ENCODE results near the gene GRID1.

The GRID1 gene

GRCh38 chr10:86362586-86363183 lies 3.9 kb downstream of the GRID1 start:
- H3K9me3 ChIP-seq (ENCODE audit: control insufficient read depth in 2 of 2, low read length in 2 of 2), result no peaks in the 10 kb centered on the region
- H3K36me3 ChIP-seq (ENCODE audit: control insufficient read depth in 2 of 2, insufficient read depth in 2 of 2, low read length in 2 of 2), result no peaks in the 10 kb centered on the region
- peaks cover 0 to 3% of the 10 kb centered on the region in 2 donors for H3K4me1 ChIP-seq (ENCODE audit: control insufficient read depth in 2 of 2, insufficient read depth in 2 of 2, low read length in 2 of 2)
- peaks cover 21 to 43% of the 10 kb centered on the region in 2 donors for H3K27me3 ChIP-seq (ENCODE audit: control insufficient read depth in 2 of 2, insufficient read depth in 2 of 2, low read length in 2 of 2)
- no peak overlapping the region for H3K9ac ChIP-seq (ENCODE audit: low read depth in 1 of 2, low read length in 2 of 2)
- H3K4me3 ChIP-seq (ENCODE audit: low read length in 2 of 2), result no peak overlapping the region
- no peak overlapping the region for H3K27ac ChIP-seq (ENCODE audit: low read depth in 2 of 2, low read length in 2 of 2)

- H3K9me3 ChIP-seq (ENCODE audit: control insufficient read depth in 2 of 2, low read length in 2 of 2), result no peaks in the 10 kb centered on the region
- H3K4me1 ChIP-seq (ENCODE audit: control insufficient read depth in 2 of 2, insufficient read depth in 2 of 2, low read length in 2 of 2), result peaks cover 0 to 3% of the 10 kb centered on the region in 2 donors
- H3K4me3 ChIP-seq (ENCODE audit: low read length in 2 of 2), result no peak overlapping the region
- no peak overlapping the region for H3K27ac ChIP-seq (ENCODE audit: low read depth in 2 of 2, low read length in 2 of 2)
- H3K36me3 ChIP-seq (ENCODE audit: control insufficient read depth in 2 of 2, insufficient read depth in 2 of 2, low read length in 2 of 2), result no peaks in the 10 kb centered on the region
- no peak overlapping the region for H3K9ac ChIP-seq (ENCODE audit: low read depth in 1 of 2, low read length in 2 of 2)
- peaks cover 17 to 37% of the 10 kb centered on the region in 2 donors for H3K27me3 ChIP-seq (ENCODE audit: control insufficient read depth in 2 of 2, insufficient read depth in 2 of 2, low read length in 2 of 2)
Observed at GRCh38 chr10:86362129-86362527, 4.5 kb downstream of the GRID1 start.

DNA sequence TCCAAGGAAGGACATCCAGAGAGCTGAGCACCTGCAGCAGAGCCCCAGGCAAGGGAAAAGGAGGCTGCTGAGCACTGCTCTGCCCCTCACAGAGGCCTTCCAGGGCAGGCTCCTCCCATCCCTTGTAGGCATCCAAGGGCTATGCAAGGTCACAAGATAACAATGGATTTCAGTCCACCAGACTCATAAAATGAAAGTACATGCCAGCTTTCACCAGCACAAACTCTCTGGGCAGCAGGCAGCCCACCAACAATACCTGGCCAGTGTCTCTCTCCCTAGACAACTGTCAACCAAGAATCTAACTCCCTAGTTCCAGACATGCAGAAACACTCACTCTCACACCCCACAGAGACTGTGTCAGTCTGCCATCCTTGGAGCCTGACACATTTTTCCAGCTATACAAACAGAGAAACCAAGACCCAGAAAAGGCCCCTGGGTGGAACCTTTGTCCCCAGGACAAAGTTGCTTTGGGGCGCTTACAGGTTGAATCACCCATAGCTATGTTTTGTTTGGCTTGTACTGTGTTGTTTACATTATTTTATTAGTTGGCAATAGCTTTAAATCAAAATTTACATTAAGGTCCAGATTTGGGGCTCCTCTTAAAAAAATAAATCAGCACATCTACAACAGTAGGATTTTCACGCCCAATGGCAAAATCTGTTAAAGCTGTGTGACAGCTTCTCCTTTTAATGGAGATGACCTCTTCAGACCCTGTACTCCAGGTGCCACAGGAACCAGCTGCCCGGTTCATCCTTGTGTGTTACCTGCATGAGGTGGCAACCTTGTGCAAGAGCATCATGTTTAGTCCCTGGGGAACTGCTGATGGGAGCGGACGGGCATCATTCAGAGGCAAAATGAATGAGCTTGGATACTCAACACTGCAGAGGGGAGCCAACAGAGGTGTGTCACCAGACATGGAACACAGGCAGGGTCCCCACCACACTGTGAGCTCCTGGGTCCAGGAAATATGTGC lies 5.2 kb downstream of the GRID1 start:
- Histone ChIP-seq H3K4me3 (ENCODE audit: low read length in 2 of 2) (no peak overlapping the region), H3K27me3 (ENCODE audit: control insufficient read depth in 2 of 2, insufficient read depth in 2 of 2, low read length in 2 of 2) (peaks cover 17 to 37% of the 10 kb centered on the region in 2 donors), H3K4me1 (ENCODE audit: control insufficient read depth in 2 of 2, insufficient read depth in 2 of 2, low read length in 2 of 2) (peaks cover 0 to 3% of the 10 kb centered on the region in 2 donors), H3K27ac (ENCODE audit: low read depth in 2 of 2, low read length in 2 of 2) (no peak overlapping the region), H3K9ac (ENCODE audit: low read depth in 1 of 2, low read length in 2 of 2) (no peak overlapping the region), H3K36me3 (ENCODE audit: control insufficient read depth in 2 of 2, insufficient read depth in 2 of 2, low read length in 2 of 2) (no peaks in the 10 kb centered on the region), H3K9me3 (ENCODE audit: control insufficient read depth in 2 of 2, low read length in 2 of 2) (no peaks in the 10 kb centered on the region)

- H3K27ac ChIP-seq (ENCODE audit: low read depth in 2 of 2, low read length in 2 of 2), result no peak overlapping the region
- peaks cover 0 to 2% of the 10 kb centered on the region in 2 donors for H3K4me1 ChIP-seq (ENCODE audit: control insufficient read depth in 2 of 2, insufficient read depth in 2 of 2, low read length in 2 of 2)
- H3K36me3 ChIP-seq (ENCODE audit: control insufficient read depth in 2 of 2, insufficient read depth in 2 of 2, low read length in 2 of 2), result no peaks in the 10 kb centered on the region
- H3K27me3 ChIP-seq (ENCODE audit: control insufficient read depth in 2 of 2, insufficient read depth in 2 of 2, low read length in 2 of 2), result peaks cover 16 to 34% of the 10 kb centered on the region in 2 donors
- no peak overlapping the region for H3K9ac ChIP-seq (ENCODE audit: low read depth in 1 of 2, low read length in 2 of 2)
- no peaks in the 10 kb centered on the region for H3K9me3 ChIP-seq (ENCODE audit: control insufficient read depth in 2 of 2, low read length in 2 of 2)
- no peak overlapping the region for H3K4me3 ChIP-seq (ENCODE audit: low read length in 2 of 2)
Observed at GRCh38 chr10:86360657-86361056, 5.9 kb downstream of the GRID1 start.

GRCh38 chr10:86359954-86360353 lies 6.6 kb downstream of the GRID1 start:
- Histone ChIP-seq H3K4me1 (ENCODE audit: control insufficient read depth in 2 of 2, insufficient read depth in 2 of 2, low read length in 2 of 2) (peaks cover 0 to 4% of the 10 kb centered on the region in 2 donors), H3K4me3 (ENCODE audit: low read length in 2 of 2) (no peak overlapping the region), H3K9ac (ENCODE audit: low read depth in 1 of 2, low read length in 2 of 2) (no peak overlapping the region), H3K9me3 (ENCODE audit: control insufficient read depth in 2 of 2, low read length in 2 of 2) (no peaks in the 10 kb centered on the region), H3K27me3 (ENCODE audit: control insufficient read depth in 2 of 2, insufficient read depth in 2 of 2, low read length in 2 of 2) (peaks cover 14 to 27% of the 10 kb centered on the region in 2 donors), H3K27ac (ENCODE audit: low read depth in 2 of 2, low read length in 2 of 2) (no peak overlapping the region), H3K36me3 (ENCODE audit: control insufficient read depth in 2 of 2, insufficient read depth in 2 of 2, low read length in 2 of 2) (no peaks in the 10 kb centered on the region)

DNA sequence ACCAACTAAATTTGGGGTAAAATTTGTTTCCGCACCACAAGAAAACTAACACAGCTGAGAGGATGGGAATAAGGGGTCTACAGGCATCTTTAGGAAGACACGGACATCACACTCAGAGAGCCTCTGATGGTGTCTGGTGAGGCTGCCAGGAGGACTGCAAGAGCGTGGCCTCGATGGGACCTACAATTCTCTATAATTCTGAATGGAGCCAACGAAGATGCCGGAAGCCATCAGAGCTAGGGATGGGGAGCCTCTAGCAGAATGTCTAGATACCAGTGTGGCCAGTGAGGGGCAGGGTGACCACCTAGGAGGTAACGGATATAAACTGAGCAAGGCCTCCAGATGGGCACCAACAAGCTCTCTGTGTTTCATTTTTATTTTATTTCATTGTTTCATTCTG lies 7.5 kb downstream of the GRID1 start:
- Histone ChIP-seq H3K9ac (ENCODE audit: low read depth in 1 of 2, low read length in 2 of 2) (no peak overlapping the region), H3K4me3 (ENCODE audit: low read length in 2 of 2) (no peak overlapping the region), H3K27ac (ENCODE audit: low read depth in 2 of 2, low read length in 2 of 2) (no peak overlapping the region), H3K9me3 (ENCODE audit: control insufficient read depth in 2 of 2, low read length in 2 of 2) (no peaks in the 10 kb centered on the region), H3K36me3 (ENCODE audit: control insufficient read depth in 2 of 2, insufficient read depth in 2 of 2, low read length in 2 of 2) (no peaks in the 10 kb centered on the region), H3K27me3 (ENCODE audit: control insufficient read depth in 2 of 2, insufficient read depth in 2 of 2, low read length in 2 of 2) (peaks cover 7 to 19% of the 10 kb centered on the region in 2 donors), H3K4me1 (ENCODE audit: control insufficient read depth in 2 of 2, insufficient read depth in 2 of 2, low read length in 2 of 2) (peaks cover 0 to 4% of the 10 kb centered on the region in 2 donors)

- Histone ChIP-seq H3K9me3 (ENCODE audit: control insufficient read depth in 2 of 2, low read length in 2 of 2) (no peaks in the 10 kb centered on the region), H3K27ac (ENCODE audit: low read depth in 2 of 2, low read length in 2 of 2) (no peak overlapping the region), H3K4me3 (ENCODE audit: low read length in 2 of 2) (no peak overlapping the region), H3K27me3 (ENCODE audit: control insufficient read depth in 2 of 2, insufficient read depth in 2 of 2, low read length in 2 of 2) (peaks cover 0 to 8% of the 10 kb centered on the region in 2 donors), H3K9ac (ENCODE audit: low read depth in 1 of 2, low read length in 2 of 2) (no peak overlapping the region), H3K36me3 (ENCODE audit: control insufficient read depth in 2 of 2, insufficient read depth in 2 of 2, low read length in 2 of 2) (no peaks in the 10 kb centered on the region), H3K4me1 (ENCODE audit: control insufficient read depth in 2 of 2, insufficient read depth in 2 of 2, low read length in 2 of 2) (peaks cover 0 to 4% of the 10 kb centered on the region in 2 donors)
Observed at GRCh38 chr10:86357676-86358075, 8.9 kb downstream of the GRID1 start.

- Histone ChIP-seq H3K27me3 (ENCODE audit: control insufficient read depth in 2 of 2, insufficient read depth in 2 of 2, low read length in 2 of 2) (peaks cover 0 to 2% of the 10 kb centered on the region in 2 donors), H3K9me3 (ENCODE audit: control insufficient read depth in 2 of 2, low read length in 2 of 2) (no peaks in the 10 kb centered on the region), H3K36me3 (ENCODE audit: control insufficient read depth in 2 of 2, insufficient read depth in 2 of 2, low read length in 2 of 2) (no peaks in the 10 kb centered on the region), H3K4me3 (ENCODE audit: low read length in 2 of 2) (no peak overlapping the region), H3K27ac (ENCODE audit: low read depth in 2 of 2, low read length in 2 of 2) (no peak overlapping the region), H3K4me1 (ENCODE audit: control insufficient read depth in 2 of 2, insufficient read depth in 2 of 2, low read length in 2 of 2) (peaks cover 0 to 4% of the 10 kb centered on the region in 2 donors), H3K9ac (ENCODE audit: low read depth in 1 of 2, low read length in 2 of 2) (no peak overlapping the region)
Observed at GRCh38 chr10:86357041-86357440, 9.6 kb downstream of the GRID1 start.

DNA sequence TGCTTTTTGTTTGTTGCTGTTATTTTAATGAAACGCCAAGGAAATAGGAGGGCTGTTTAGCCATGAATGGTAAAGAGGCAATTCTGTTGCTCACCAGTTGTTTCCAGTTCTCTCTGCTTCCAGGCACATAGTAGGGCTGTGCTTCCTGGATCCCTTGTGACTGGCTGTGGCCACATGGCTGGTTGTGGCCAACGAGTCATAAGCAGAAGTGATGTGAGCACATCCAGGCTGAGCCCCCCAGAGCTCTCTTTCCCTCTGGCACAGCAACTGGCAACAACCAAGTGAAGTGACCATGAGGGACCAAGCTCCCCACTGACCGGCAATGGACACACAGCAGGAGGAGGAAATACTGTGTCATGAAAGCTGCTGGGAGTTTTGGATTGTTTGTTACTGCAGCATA lies 10.3 kb downstream of the GRID1 start:
- Histone ChIP-seq H3K27me3 (ENCODE audit: control insufficient read depth in 2 of 2, insufficient read depth in 2 of 2, low read length in 2 of 2) (no peaks in the 10 kb centered on the region), H3K36me3 (ENCODE audit: control insufficient read depth in 2 of 2, insufficient read depth in 2 of 2, low read length in 2 of 2) (no peaks in the 10 kb centered on the region), H3K9ac (ENCODE audit: low read depth in 1 of 2, low read length in 2 of 2) (no peak overlapping the region), H3K4me3 (ENCODE audit: low read length in 2 of 2) (no peak overlapping the region), H3K9me3 (ENCODE audit: control insufficient read depth in 2 of 2, low read length in 2 of 2) (no peaks in the 10 kb centered on the region), H3K4me1 (ENCODE audit: control insufficient read depth in 2 of 2, insufficient read depth in 2 of 2, low read length in 2 of 2) (peaks cover 0 to 4% of the 10 kb centered on the region in 2 donors), H3K27ac (ENCODE audit: low read depth in 2 of 2, low read length in 2 of 2) (no peak overlapping the region)

DNA sequence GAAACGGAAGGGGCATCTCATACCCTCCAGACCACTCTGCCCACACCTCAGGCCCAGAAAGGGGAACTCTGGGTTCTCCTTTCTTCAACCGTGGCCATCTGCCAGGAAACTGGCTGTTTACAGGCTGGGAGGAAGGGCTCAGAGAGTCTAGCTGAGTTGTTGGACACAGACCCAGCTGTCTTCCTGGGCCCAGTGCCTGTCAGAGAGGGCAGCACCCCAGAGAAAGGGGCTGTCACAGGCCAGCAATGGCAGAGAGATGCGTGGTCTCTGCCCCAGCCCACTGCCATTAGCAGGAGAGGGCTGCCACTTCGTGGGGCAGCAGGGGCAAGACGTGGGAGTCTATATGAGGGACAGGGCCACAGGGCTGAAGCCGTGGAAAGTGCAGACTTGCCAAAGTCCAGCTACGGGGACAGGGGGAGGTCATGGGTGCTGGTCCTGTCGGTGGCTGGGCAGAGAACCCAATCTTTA lies 11.0 kb downstream of the GRID1 start:
- Histone ChIP-seq H3K27ac (ENCODE audit: low read depth in 2 of 2, low read length in 2 of 2) (peak overlapping the region in 1 of 2 donors; percentile 23), H3K9me3 (ENCODE audit: control insufficient read depth in 2 of 2, low read length in 2 of 2) (no peaks in the 10 kb centered on the region), H3K36me3 (ENCODE audit: control insufficient read depth in 2 of 2, insufficient read depth in 2 of 2, low read length in 2 of 2) (no peaks in the 10 kb centered on the region), H3K27me3 (ENCODE audit: control insufficient read depth in 2 of 2, insufficient read depth in 2 of 2, low read length in 2 of 2) (no peaks in the 10 kb centered on the region), H3K9ac (ENCODE audit: low read depth in 1 of 2, low read length in 2 of 2) (no peak overlapping the region), H3K4me1 (ENCODE audit: control insufficient read depth in 2 of 2, insufficient read depth in 2 of 2, low read length in 2 of 2) (peaks cover 0 to 4% of the 10 kb centered on the region in 2 donors), H3K4me3 (ENCODE audit: low read length in 2 of 2) (no peak overlapping the region)
